HG03558 (cell line): ENCODE data around the gene MTA1.

Experiments used
- ATAC-seq: cut with Tn5 transposase; IDR thresholded peaks from one replicate; pipeline ENCODE4 v1.9.1; 2021; ENCODE audit warnings: moderate number of reproducible peaks; ENCODE audit not compliant: unreplicated experiment; ENCODE audit errors: extremely low read depth

The MTA1 gene

GRCh38 chr14:105482486-105483110 is 63.0 kb downstream of the MTA1 start:
- no peak for ATAC-seq

- no peak for ATAC-seq
Measured at GRCh38 chr14:105483300-105484068, 63.9 kb downstream of the MTA1 start.

DNA sequence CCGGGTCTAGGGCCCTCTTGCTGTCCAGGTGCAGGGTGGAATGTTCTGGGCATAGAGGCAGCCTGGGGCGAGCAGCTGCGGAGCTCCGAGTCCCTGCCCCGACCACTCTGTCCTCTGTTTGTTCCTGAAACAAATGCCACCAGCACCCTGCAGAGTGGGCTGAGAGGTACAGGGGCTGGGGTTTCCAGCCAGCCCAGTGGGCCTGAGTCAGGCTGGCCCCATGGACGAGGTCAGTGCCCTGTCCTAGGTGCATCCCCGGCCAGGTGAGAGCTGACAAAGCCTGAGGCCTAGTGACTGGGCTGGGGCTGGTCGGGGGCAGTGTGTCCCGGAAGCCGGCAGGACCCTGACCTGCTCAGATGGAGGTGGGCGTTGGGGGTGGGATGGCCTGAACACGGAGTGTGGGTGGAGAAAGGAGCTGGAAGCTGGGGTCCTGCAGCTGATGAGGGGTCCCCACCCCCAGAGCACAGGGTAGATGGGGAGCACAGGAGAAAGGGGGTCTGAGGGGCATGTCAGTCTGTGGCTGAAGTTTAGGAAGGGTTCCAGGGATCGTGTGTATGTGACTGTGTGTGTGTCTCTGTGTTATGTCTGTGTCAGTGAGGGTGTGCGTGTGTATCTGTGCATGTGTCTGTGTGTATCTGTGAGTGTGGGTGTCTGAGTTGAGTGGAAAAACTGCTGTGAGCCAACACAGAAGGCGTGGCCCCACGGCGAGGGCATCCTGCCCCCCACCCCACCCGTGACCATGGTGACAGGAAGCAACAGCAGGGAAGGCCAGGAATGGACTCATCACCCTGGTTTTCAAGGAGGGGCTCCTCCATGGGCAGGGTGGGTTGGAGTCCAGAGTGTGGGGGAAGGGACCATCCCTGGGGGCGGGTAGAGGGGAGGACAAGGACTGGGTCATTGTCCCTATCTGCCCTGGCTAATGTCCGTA is 64.7 kb downstream of the MTA1 start:
- no peak for ATAC-seq

DNA sequence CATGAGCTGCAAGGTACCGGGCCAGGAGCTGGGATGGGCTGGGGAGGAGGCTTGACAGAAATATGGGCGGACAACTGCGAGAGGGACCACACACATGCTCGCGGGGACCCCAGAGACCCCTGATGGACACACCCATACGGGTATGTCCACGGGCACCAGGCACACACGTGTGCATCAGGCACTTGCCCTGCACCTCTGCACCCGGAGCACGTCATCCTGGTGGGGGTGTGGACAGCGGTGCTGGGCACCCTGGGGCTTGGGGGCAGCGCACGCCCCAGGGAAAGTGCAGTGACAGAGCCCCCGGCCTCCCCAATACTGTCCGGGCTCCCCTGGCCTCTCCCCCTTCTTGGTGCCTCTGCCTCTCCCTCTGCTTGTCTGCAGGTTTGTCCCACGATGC is 65.4 kb downstream of the MTA1 start:
- no peak for ATAC-seq

- ATAC-seq, result no peak
Measured at GRCh38 chr14:105485739-105486162, 66.1 kb downstream of the MTA1 start.

- ATAC-seq, result no peak
Measured at GRCh38 chr14:105486163-105486973, 66.7 kb downstream of the MTA1 start, which contains the start of gene CRIP1. TSS of gene CRIP1 (plus strand) at chr14:105486886. CDS start at chr14:105487260, 374 bp downstream.

DNA sequence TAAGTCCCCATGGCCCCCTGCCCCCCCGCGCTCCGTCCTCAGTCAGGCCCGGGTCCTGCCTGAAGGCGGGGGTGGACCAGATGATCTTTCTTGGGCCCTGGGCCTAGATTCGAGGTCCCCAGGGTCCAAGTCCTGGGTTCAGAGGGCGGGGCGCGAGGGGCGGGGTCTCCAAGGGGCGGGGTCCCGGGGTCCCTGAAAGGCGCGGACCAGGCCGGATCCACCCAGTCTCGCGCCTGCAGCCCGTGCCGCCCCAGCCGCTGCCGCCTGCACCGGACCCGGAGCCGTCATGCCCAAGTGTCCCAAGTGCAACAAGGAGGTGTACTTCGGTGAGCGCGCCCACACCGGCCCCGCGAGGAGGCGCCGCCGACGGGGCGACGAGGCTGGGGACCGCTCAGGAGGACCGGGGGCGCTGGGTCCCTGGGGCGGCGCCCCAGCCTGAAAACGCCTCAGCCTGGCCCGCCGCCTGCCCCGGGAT is 67.4 kb downstream of the MTA1 start:
- ATAC-seq, result no peak

DNA sequence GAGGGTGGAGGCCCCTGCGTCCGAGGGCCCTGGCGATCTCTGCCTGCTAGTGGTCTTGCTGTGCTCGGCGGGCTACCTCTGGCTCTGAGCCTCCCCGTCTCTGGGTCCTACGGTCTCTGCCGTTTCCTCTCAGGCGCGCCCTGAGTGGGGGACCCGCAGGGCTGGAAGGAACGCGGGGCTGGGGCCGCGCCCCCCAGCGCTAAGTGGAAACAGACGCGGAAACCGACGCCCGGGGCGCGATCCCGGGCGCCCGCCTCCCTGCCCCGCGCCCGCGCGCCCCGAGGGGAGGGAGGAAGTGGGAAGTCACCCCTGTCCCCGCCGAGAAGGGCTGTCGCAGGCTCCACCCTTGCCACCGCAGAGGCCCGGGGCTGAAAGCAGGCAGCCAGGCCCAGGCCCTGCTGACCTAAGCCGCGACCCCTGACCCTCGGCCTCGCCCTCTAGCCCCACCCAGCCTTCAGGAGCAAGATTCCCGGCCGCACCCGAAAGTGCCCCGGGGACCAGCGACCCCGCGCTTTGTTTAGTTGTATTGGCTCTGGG is 67.9 kb downstream of the MTA1 start:
- ATAC-seq, result no peak

GRCh38 chr14:105487986-105488777 is 68.6 kb downstream of the MTA1 start:
- ATAC-seq, result no peak

DNA sequence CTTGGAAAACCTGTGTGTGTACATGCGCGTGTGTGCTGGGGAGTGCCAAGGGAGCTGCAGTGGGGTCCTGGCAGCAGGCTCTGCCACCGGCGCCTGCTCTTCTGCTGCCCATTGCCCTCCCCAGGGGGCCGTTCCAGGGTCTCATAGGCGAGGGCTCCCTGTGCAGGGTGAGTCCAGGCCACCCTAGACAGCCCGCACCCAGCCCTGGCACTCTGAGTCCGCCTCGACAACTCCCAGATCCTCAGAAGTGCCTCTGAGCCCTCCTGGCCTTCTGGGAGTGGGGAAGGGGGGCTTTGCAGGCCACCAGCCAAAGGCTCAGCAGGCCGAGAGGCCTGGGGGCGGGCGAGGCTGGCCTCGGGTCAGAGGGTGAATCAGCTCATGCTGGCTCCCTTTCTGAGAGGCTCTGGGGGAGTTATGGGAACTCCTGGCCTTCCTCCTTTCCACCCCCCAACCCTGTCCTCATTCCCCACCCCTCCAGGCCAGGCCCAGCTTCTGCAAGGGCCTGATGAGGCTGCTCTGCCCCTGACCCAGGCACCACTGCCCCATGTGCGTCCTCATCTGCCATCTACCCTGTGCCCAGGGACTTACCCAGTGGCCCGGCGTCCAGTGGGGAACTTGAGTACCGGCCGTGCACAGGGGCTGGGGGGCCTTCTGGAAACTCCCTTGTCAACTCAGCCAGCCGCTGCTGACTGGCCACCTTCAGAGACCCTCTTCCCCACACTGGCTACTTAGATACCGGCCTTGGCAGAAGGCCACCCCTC is 69.3 kb downstream of the MTA1 start:
- no peak for ATAC-seq

- ATAC-seq, result no peak
Measured at GRCh38 chr14:105489542-105490266, 70.1 kb downstream of the MTA1 start.

DNA sequence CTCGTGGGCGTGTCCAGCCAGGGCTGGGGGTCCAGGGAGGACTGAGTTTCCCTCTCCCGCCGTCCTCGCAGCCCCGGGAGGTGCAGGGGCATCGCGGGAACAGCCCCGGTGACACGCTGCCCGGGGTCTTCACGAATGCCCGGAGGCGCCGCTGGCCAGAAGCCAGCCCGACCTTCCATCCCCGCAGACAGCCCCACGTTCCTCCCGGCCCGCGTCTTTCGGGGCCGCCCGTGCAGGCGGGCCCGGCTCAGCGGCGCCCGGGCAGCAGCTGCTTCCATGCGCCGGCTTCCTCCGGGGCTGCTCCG is 70.6 kb downstream of the MTA1 start:
- ATAC-seq, result no peak

DNA sequence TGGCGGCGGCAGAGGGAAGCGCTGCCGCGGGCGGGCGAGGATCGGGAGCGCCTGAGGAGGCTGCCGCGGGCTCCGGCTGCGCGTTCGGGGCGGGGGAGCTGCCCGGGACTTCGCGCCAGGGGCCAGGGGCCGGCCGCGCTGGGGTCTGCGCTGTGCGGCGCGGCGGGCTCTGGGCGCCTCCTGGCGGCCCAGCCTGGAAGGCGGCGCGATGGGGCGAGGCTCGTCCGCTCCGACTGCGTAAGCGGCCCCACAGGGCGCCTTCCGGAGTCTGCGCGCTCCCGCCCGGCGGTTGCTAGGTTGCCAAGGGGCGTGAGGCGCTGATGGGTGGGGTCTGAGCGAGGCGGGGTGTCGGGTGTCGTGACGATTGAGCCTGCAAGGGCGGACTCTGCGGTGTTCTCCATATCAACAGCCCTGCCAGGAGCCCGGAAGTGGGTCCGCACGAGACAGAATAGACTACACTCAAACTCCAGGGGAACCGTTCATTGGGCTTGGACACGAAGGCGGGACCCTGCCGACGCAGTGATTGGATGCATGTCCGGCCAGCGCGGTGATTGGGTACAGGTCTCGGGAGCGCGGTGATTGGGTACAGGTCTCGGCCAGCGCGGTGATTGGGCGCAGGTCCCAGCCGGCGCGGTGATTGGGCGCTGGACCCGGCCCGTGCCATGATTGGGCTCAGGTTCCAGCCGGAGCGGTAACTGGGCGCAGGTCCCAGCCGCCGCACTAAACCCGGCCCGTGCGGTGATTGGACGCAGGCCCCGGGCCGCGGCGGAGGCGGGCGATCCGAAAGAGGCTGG is 71.1 kb downstream of the MTA1 start, which contains the start of gene TEDC1:
TEDC1 (plus strand) TSS at position 675 of the 794 bp plus-strand sequence. CDS start 130 bp downstream, outside the sequence.
- ATAC-seq, result peak; percentile 37

DNA sequence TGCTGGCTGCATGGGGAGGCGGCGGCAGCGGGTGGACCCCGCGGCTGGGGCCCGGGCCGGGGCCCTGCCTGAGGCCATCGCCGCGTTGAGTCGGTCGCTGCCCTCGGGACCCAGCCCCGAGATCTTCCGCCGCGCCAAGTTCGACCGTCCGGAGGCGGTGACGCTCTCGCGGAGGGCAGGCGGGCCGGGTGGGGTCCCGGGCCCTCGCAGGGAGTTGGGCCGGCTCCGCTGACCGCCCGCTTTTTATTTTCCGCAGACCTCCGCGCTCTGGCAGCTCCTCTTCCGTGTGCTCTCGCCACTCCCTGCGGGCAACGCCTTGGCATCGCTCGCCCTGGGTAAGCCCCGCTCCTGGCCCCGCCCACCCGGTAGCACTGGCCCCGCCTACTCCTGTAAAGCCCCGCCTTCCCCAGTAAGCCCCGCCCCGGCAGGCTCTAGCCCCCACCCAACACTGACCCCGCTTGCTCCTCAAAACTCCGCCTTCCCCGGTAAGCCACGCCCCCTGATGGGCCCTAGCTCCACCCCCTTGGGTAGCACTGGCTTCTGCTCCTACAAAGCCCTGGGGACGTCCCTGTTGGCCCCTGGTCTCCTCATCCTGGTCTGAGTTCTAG is 71.8 kb downstream of the MTA1 start:
- ATAC-seq, result no peak

- no peak for ATAC-seq
Measured at GRCh38 chr14:105492031-105492970, 72.7 kb downstream of the MTA1 start.
